HG02798 (cell line): ENCODE measurements around the gene MRPL27.

Experiments used
- ATAC-seq: cut with Tn5 transposase; IDR thresholded peaks from one replicate; pipeline ENCODE4 v1.9.1; 2021; ENCODE audit warnings: mild to moderate bottlenecking; ENCODE audit not compliant: unreplicated experiment, poor library complexity

MRPL27 gene

GRCh38 chr17:50319306-50320004, 53.5 kb downstream of the MRPL27 start:
- ATAC-seq: no peak

GRCh38 chr17:50318501-50319285, 54.3 kb downstream of the MRPL27 start:
- no peak for ATAC-seq
